Gastrocnemius medialis (tissue), 4 donors: ENCODE data around the gene CCL28. TPM values are rescaled to one million over a fixed set of nuclear protein-coding genes. Genes with fewer than 3 reads are reported as not detected.
A peak's percentile ranks its signal among the peaks of the same experiment; 100 is the strongest.

ENCODE experiments used
- ATAC-seq, 2 donors: fragments of 150-250 bp; one replicate each; pipeline ENCODE4 v1.9.1; 2016
- DNase-seq, 2 donors: peaks; one replicate each; pipeline ENCODE4 v3.0.0-alpha.2; 2019
- H3K27ac ChIP-seq, 4 donors: fragments of 200-600 bp; sonication (generic); 1 replicate in 1 of 4; 2 replicates in 3 of 4; pipeline ENCODE4 v1.5.1; 2016 to 2018; ENCODE audit warnings: mild to moderate bottlenecking in 2 of 4, moderate library complexity in 1 of 4
- H3K27me3 ChIP-seq, 3 donors: fragments of 200-600 bp; sonication (generic) in 2 of 3; 1 replicate in 1 of 3; 2 replicates in 2 of 3; pipeline versions ENCODE4 v1.5.1 to v1.6.0; 2016 to 2019; ENCODE audit warnings: mild to moderate bottlenecking in 1 of 3, moderate library complexity in 1 of 3
- H3K36me3 ChIP-seq, 2 donors: fragments of 200-600 bp; sonication (generic) in 1 of 2; one replicate each; pipeline ENCODE4 v1.5.1; 2017 to 2018
- H3K4me1 ChIP-seq, 2 donors: fragments of 200-600 bp; sonication (generic) in 1 of 2; one replicate each; pipeline ENCODE4 v1.5.1; 2016 to 2017; ENCODE audit warnings: mild to moderate bottlenecking in 2 of 2
- H3K4me3 ChIP-seq, 4 donors: fragments of 200-600 bp; sonication (generic) in 3 of 4; 1 replicate in 1 of 4; 2 replicates in 3 of 4; pipeline ENCODE4 v1.5.1; 2016 to 2019; ENCODE audit warnings: mild to moderate bottlenecking in 2 of 4
- H3K9me3 ChIP-seq, 3 donors: fragments of 200-600 bp; sonication (generic) in 2 of 3; 1 replicate in 1 of 3; 2 replicates in 2 of 3; pipeline ENCODE4 v1.5.1; 2016 to 2019
- POLR2A ChIP-seq, 2 donors: fragments of 450-650 bp; IDR thresholded peaks; one replicate each; pipeline ENCODE4 v1.6.1; 2017; ENCODE audit warnings: antibody characterized with exemption in 2 of 2, mild to moderate bottlenecking in 2 of 2, moderate library complexity in 2 of 2
- in situ Hi-C, 4 donors: fragments of 200-750 bp; cut with MboI; loops; one replicate each; pipeline versions ENCODE4 v1.15.0 to v1.8.0; 2017; ENCODE audit warnings: low sequenced_read_pairs in 4 of 4
- intact Hi-C: fragments of 100-400 bp; cut with DNase I; formaldehyde crosslinking; loops from one replicate; pipeline ENCODE4 v1.15.1; 2023; ENCODE audit warnings: low total_unique reads
- total RNA-seq, 4 donors: library from RNA; depleted of rRNA; stranded (reverse); fragments of >200 nt; gene quantifications; one replicate each; pipeline versions ENCODE4 v1.1.0 to v1.2.3, GENCODE V29; 2016
- TF ChIP-seq, protein P1 (sequence below), 5 experiments: fragments of 450-650 bp in 3 of 5; fragments of 200-600 bp in 2 of 5; sonication (generic) in 2 of 5; IDR thresholded peaks in 4 of 5; conservative IDR thresholded peaks in 1 of 5; 1 replicate in 4 of 5; 2 replicates in 1 of 5; pipeline ENCODE4 v1.5.1; 2016 to 2019; ENCODE audit warnings: antibody characterized with exemption in 5 of 5, mild to moderate bottlenecking in 3 of 5, moderate library complexity in 3 of 5

The CCL28 gene
- total RNA-seq, 4 donors from 2014 or later, result 0.16 to 0.25 (median 0.19) TPM; not detected in 1

DNA sequence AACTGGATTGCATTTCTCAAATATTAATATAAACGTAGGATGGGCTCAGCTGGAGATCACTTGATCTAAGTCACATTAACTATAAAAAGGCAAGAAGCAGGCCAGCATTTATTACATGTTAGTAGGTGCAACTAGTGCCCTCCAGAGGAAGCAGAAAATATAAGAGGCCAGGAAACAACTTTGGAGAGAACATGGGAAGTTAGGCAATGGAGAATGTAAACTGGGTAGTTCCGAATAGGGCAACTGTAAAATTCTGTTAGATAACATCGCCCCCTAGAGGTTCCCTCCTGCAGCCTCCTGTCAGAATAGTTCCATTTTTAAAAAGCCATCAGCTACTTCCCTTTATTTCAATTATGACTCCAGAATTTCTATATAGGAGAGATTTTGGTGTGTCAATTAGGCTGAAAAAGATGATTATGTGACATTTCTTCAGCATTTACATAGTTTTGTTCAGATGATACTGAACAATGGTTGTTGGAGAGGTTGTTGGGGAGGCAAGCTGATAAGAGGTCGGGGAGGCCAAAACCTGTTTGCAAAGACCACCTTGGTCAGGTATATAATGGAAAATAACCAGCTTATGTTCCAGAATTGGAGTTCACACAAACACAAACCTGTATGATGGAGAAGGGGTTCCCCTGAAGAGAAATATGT, 22.4 kb downstream of the CCL28 start:
- peak; percentile 15 to 35 for DNase-seq
- no peak overlapping the region for H3K27ac ChIP-seq
- TF ChIP-seq, protein P1, sequence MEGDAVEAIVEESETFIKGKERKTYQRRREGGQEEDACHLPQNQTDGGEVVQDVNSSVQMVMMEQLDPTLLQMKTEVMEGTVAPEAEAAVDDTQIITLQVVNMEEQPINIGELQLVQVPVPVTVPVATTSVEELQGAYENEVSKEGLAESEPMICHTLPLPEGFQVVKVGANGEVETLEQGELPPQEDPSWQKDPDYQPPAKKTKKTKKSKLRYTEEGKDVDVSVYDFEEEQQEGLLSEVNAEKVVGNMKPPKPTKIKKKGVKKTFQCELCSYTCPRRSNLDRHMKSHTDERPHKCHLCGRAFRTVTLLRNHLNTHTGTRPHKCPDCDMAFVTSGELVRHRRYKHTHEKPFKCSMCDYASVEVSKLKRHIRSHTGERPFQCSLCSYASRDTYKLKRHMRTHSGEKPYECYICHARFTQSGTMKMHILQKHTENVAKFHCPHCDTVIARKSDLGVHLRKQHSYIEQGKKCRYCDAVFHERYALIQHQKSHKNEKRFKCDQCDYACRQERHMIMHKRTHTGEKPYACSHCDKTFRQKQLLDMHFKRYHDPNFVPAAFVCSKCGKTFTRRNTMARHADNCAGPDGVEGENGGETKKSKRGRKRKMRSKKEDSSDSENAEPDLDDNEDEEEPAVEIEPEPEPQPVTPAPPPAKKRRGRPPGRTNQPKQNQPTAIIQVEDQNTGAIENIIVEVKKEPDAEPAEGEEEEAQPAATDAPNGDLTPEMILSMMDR (IDR thresholded peaks at IDR 0.05 in 4 of 5, conservative IDR thresholded peaks at IDR 0.05 in 1 of 5), result peak; percentile 44 to 76 (median 55)
- no peak for TF ChIP-seq POLR2A (IDR thresholded peaks at IDR 0.05)
- H3K4me3 ChIP-seq, result no peak overlapping the region
- H3K9me3 ChIP-seq, result no peaks in the 10 kb centered on the region
- H3K36me3 ChIP-seq, result no peaks in the 10 kb centered on the region
- intact Hi-C loops, result loop anchor here (1.0 to 10.0 kb wide), 2 partner anchors 285 to 315 kb away; no protein-coding TSS in a partner anchor
- no peaks in the 10 kb centered on the region for H3K4me1 ChIP-seq
- H3K27me3 ChIP-seq, result no peaks in the 10 kb centered on the region
- in situ Hi-C loops, result no loop called here
- ATAC-seq, result peak; percentile 77 to 96

DNA sequence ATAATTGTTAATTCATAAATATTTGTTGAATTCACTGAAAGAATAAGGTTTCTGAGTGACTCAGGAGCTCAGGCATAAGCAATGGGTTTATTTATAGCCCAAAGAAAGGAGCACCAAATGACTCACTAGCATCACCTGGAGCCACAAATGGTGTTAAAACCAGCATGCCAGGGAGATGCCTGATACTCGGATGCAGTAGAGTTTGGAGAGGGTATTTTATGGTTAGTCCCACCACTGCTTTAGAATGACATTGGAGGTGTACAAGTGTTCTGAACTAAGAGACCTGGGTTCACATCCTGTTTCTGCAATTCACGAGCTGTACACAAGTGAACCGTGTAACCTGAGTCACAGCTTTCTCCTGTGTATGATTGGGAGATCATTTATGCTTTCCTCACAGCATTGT, 25.2 kb downstream of the CCL28 start:
- DNase-seq (no peak), ATAC-seq (no peak)
- Histone ChIP-seq H3K27ac (no peak overlapping the region), H3K27me3 (no peaks in the 10 kb centered on the region), H3K4me3 (no peak overlapping the region), H3K4me1 (no peaks in the 10 kb centered on the region), H3K36me3 (no peaks in the 10 kb centered on the region), H3K9me3 (no peaks in the 10 kb centered on the region)
- intact Hi-C loops, result loop anchor here (10.0 kb wide), 1 partner anchor 312 kb away; no protein-coding TSS in a partner anchor
- in situ Hi-C loops, result no loop called here
- TF ChIP-seq, protein P1 (IDR thresholded peaks at IDR 0.05 in 4 of 5, conservative IDR thresholded peaks at IDR 0.05 in 1 of 5), result no peak
- TF ChIP-seq POLR2A (IDR thresholded peaks at IDR 0.05), result no peak

- in situ Hi-C loops, result no loop called here
These were observed 35.6 kb downstream of the CCL28 start for GRCh38 chr5:43376496-43377140.

GRCh38 chr5:43371821-43372220, 40.4 kb downstream of the CCL28 start:
- no peaks in the 10 kb centered on the region for H3K36me3 ChIP-seq
- in situ Hi-C loops, result no loop called here
- no peak overlapping the region for H3K27ac ChIP-seq
- no peaks in the 10 kb centered on the region for H3K4me1 ChIP-seq
- no peak overlapping the region for H3K4me3 ChIP-seq
- H3K9me3 ChIP-seq, result no peaks in the 10 kb centered on the region
- DNase-seq, result no peak
- H3K27me3 ChIP-seq, result no peaks in the 10 kb centered on the region
- TF ChIP-seq, protein P1 (IDR thresholded peaks at IDR 0.05 in 4 of 5, conservative IDR thresholded peaks at IDR 0.05 in 1 of 5), result no peak
- TF ChIP-seq POLR2A (IDR thresholded peaks at IDR 0.05), result no peak
- intact Hi-C loops, result no loop called here
- ATAC-seq, result no peak

More at GRCh38 chr5:43376496-43377140, 35.6 kb downstream of the CCL28 start:
- DNase-seq, result no peak
- Histone ChIP-seq H3K36me3 (no peaks in the 10 kb centered on the region), H3K4me1 (no peaks in the 10 kb centered on the region), H3K4me3 (no peak overlapping the region), H3K9me3 (no peaks in the 10 kb centered on the region), H3K27ac (no peak overlapping the region), H3K27me3 (no peaks in the 10 kb centered on the region)
- no peak for ATAC-seq
- no peak for TF ChIP-seq POLR2A (IDR thresholded peaks at IDR 0.05)
- TF ChIP-seq, protein P1 (IDR thresholded peaks at IDR 0.05 in 4 of 5, conservative IDR thresholded peaks at IDR 0.05 in 1 of 5), result no peak
- intact Hi-C loops, result no loop called here
